Astrocyte (in vitro differentiated cells and primary cell): ENCODE results near the gene KLF17.

Experiments used
- EZH2 ChIP-seq: IDR thresholded peaks from 2 replicates; pipeline ENCODE4 v1.6.1; 2012; ENCODE audit warnings: mild to moderate bottlenecking, low read length, inconsistent platforms; ENCODE audit not compliant: insufficient read depth
- TF ChIP-seq, protein P1 (sequence below): IDR thresholded peaks from 2 replicates; pipeline ENCODE4 v1.5.1; 2011; ENCODE audit warnings: low read depth, mild to moderate bottlenecking, inconsistent platforms, low read length, moderate library complexity; ENCODE audit not compliant: insufficient read depth

DNA sequence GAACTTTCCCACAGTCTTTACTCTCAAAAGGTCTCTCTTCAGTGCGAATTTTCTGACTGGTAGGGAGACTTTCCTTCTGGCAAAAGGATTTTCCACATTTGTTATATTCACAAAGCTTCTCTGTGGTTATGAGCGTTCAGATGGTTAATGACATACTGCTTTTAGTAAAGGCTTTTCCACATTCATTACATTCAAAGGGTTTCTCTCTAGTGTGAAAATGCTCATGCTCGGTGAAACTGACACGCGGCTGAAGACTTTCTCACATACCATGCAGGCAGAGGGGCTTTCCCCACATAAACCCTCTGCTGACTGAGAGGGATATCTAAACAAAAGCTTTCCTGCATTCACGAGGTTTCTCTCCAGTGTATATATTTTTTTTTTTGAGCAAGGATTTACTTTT, 32.7 kb downstream of the KLF17 start:
- TF ChIP-seq, protein P1, sequence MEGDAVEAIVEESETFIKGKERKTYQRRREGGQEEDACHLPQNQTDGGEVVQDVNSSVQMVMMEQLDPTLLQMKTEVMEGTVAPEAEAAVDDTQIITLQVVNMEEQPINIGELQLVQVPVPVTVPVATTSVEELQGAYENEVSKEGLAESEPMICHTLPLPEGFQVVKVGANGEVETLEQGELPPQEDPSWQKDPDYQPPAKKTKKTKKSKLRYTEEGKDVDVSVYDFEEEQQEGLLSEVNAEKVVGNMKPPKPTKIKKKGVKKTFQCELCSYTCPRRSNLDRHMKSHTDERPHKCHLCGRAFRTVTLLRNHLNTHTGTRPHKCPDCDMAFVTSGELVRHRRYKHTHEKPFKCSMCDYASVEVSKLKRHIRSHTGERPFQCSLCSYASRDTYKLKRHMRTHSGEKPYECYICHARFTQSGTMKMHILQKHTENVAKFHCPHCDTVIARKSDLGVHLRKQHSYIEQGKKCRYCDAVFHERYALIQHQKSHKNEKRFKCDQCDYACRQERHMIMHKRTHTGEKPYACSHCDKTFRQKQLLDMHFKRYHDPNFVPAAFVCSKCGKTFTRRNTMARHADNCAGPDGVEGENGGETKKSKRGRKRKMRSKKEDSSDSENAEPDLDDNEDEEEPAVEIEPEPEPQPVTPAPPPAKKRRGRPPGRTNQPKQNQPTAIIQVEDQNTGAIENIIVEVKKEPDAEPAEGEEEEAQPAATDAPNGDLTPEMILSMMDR = no peak
- TF ChIP-seq EZH2 = no peak
